Esophagus squamous epithelium (tissue), 4 donors: ENCODE data around the gene CSRP2.

ENCODE experiments used
- CTCF ChIP-seq, 6 experiments: fragments of 450-650 bp in 4 of 6; fragments of 200-600 bp in 2 of 6; sonication (generic) in 2 of 6; IDR thresholded peaks; one replicate each; pipeline ENCODE4 v1.5.1; 2016 to 2019; ENCODE audit warnings: antibody characterized with exemption in 6 of 6, mild to moderate bottlenecking in 4 of 6, moderate library complexity in 4 of 6
- POLR2A ChIP-seq, 4 donors: fragments of 450-650 bp; IDR thresholded peaks; one replicate each; pipeline ENCODE4 v1.6.1; 2017; ENCODE audit warnings: antibody characterized with exemption in 4 of 4, mild to moderate bottlenecking in 4 of 4, moderate library complexity in 3 of 4

- TF ChIP-seq CTCF (IDR thresholded peaks at IDR 0.05) (peak in 5 of 6 experiments; percentile 34 to 64 (median 42)), POLR2A (IDR thresholded peaks at IDR 0.05) (no peak)
Observed at GRCh38 chr12:76927170-76927784, 48.5 kb upstream of the CSRP2 start.
